Measurements from ENCODE around the gene PDE4D. TPM values are rescaled to one million over a fixed set of nuclear protein-coding genes. Genes with fewer than 3 reads are reported as not detected.

The PDE4D gene
- total and polyA plus RNA-seq, 2 donors (not counting 3 experiments of a cell fraction or from before 2014, with no cell fraction given): 34.5 to 51.2 TPM

- dilution Hi-C loops (cut with MboI; ENCODE audit: extremely low pct_ligation_motif_present, low sequenced_read_pairs): no loop called here
- H3K9ac ChIP-seq (replicated peaks; ENCODE audit: extremely low read depth, insufficient read depth, low read length): no peak overlapping the region
Observed at GRCh38 chr5:59264639-59265245, 628.8 kb downstream of the PDE4D start.

More at GRCh38 chr5:59264639-59265245, 628.8 kb downstream of the PDE4D start:
- intact Hi-C loops (cut with micrococcal nuclease): no loop called here
- Histone ChIP-seq H3K4me1 (ENCODE audit: control insufficient read depth, extremely low read depth, insufficient read depth, low read length) (no peaks in the 10 kb centered on the region), H3K36me3 (ENCODE audit: control insufficient read depth in 2 of 2, extremely low read depth in 1 of 2, insufficient read depth in 2 of 2, low read length in 2 of 2) (no peaks in the 10 kb centered on the region), H2AFZ (ENCODE audit: low read depth, low read length) (no peak overlapping the region), H4K20me1 (replicated peaks; ENCODE audit: control insufficient read depth, extremely low read depth, insufficient read depth, low read length) (peaks cover 4% of the 10 kb centered on the region), H3K27ac (ENCODE audit: insufficient read depth, low read depth, low read length) (no peak overlapping the region), H3K9me3 (replicated peaks; ENCODE audit: control insufficient read depth, insufficient read depth, low read length) (no peaks in the 10 kb centered on the region), H3K9me1 (replicated peaks; ENCODE audit: control insufficient read depth, extremely low read depth, insufficient read depth, low read length) (no peaks in the 10 kb centered on the region), H3K27me3 (ENCODE audit: control insufficient read depth in 2 of 2, insufficient read depth in 2 of 2, low read length in 2 of 2) (no peaks in the 10 kb centered on the region), H3K4me3 (replicated peaks in 1 of 3; ENCODE audit: insufficient read depth in 1 of 3, low read depth in 1 of 3, low read length in 3 of 3) (no peak overlapping the region), H3K4me2 (ENCODE audit: insufficient read depth, low read length) (no peak overlapping the region), H3K79me2 (ENCODE audit: control insufficient read depth, insufficient read depth, low read length) (no peaks in the 10 kb centered on the region)
- ChIA-PET POLR2A (interaction anchor here (1.1 kb wide), 1 partner anchor 19 kb away, joined by 3 read pairs; no protein-coding TSS in a partner anchor), CTCF (interaction anchor here (0.7 to 1.9 kb wide), 6 partner anchors 11 to 77 kb away, joined by 3 to 7 read pairs (median 3); no protein-coding TSS in a partner anchor)
- no peak for FAIRE-seq
- DNase-seq (ENCODE audit: low read depth, low spot score): no peak
- TF ChIP-seq, protein P1, sequence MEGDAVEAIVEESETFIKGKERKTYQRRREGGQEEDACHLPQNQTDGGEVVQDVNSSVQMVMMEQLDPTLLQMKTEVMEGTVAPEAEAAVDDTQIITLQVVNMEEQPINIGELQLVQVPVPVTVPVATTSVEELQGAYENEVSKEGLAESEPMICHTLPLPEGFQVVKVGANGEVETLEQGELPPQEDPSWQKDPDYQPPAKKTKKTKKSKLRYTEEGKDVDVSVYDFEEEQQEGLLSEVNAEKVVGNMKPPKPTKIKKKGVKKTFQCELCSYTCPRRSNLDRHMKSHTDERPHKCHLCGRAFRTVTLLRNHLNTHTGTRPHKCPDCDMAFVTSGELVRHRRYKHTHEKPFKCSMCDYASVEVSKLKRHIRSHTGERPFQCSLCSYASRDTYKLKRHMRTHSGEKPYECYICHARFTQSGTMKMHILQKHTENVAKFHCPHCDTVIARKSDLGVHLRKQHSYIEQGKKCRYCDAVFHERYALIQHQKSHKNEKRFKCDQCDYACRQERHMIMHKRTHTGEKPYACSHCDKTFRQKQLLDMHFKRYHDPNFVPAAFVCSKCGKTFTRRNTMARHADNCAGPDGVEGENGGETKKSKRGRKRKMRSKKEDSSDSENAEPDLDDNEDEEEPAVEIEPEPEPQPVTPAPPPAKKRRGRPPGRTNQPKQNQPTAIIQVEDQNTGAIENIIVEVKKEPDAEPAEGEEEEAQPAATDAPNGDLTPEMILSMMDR (IDR thresholded peaks at IDR 0.05; ENCODE audit: extremely low read depth in 1 of 2, insufficient read depth in 1 of 2, low read depth in 1 of 2, low read length in 2 of 2): no peak
- TF ChIP-seq JUN (IDR thresholded peaks at IDR 0.05; ENCODE audit: borderline replicate concordance, insufficient read depth, insufficient read length, low read depth) (no peak), POLR2A (IDR thresholded peaks at IDR 0.05; ENCODE audit: low read depth, low read length) (no peak), GATA2 (IDR thresholded peaks at IDR 0.05; ENCODE audit: insufficient read depth, insufficient read length, low read depth, low read length) (no peak), POLR2AphosphoS5 (IDR thresholded peaks at IDR 0.05; ENCODE audit: insufficient read depth, low read depth, low read length) (no peak), FOS (IDR thresholded peaks at IDR 0.05; ENCODE audit: borderline replicate concordance, insufficient read depth, low read length) (no peak), MYC (IDR thresholded peaks at IDR 0.05; ENCODE audit: low read depth, low read length) (no peak), EZH2 (IDR thresholded peaks at IDR 0.05; ENCODE audit: borderline replicate concordance, low read depth, low read length, severe bottlenecking) (no peak)
- TF ChIP-seq, protein P2, sequence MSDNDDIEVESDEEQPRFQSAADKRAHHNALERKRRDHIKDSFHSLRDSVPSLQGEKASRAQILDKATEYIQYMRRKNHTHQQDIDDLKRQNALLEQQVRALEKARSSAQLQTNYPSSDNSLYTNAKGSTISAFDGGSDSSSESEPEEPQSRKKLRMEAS (IDR thresholded peaks at IDR 0.05; ENCODE audit: insufficient read depth, insufficient read length): no peak
- BruUV-seq (replicated peaks): no TSS peak

Data from endothelial cell of umbilical vein (primary cell).